Dermis microvascular lymphatic vessel endothelial cell (primary cell): ENCODE results near the gene IGF2BP1. TPM values are rescaled to one million over a fixed set of nuclear protein-coding genes. Genes with fewer than 3 reads are reported as not detected.
"Not testable (repeated sequence)": the region's sequence is repeated elsewhere in the genome, so short reads cannot be mapped to it uniquely, and the experiment has no call there.

Experiments used
- DNase-seq, 2 donors: peaks; one replicate each; pipeline versions ENCODE4 v3.0.0 to v3.0.0-alpha.2; 2010; ENCODE audit warnings: low read depth in 2 of 2
- total RNA-seq: library from RNA; depleted of rRNA; stranded (reverse); fragments of >200 nt; gene quantifications from 2 replicates; pipeline ENCODE4 v1.2.1, GENCODE V29; 2014

The IGF2BP1 gene
- total RNA-seq, 1 donor from 2014 or later = under 0.01 TPM

- no peak for DNase-seq
Measured at GRCh38 chr17:49018748-49019147, 21.6 kb downstream of the IGF2BP1 start.

- no peak for DNase-seq
Measured at GRCh38 chr17:49020609-49021008, 23.4 kb downstream of the IGF2BP1 start.

- no peak for DNase-seq
Measured at GRCh38 chr17:49021095-49021767, 24.0 kb downstream of the IGF2BP1 start.

- DNase-seq = no peak
Measured at GRCh38 chr17:49021768-49022103, 24.6 kb downstream of the IGF2BP1 start.

- peak; percentile 45 to 60 for DNase-seq
Measured at GRCh38 chr17:49022391-49022941, 25.3 kb downstream of the IGF2BP1 start.

- DNase-seq = no peak
Measured at GRCh38 chr17:49024523-49024922, 27.3 kb downstream of the IGF2BP1 start.

- DNase-seq = not testable (repeated sequence)
Measured at GRCh38 chr17:49026447-49026846, 29.3 kb downstream of the IGF2BP1 start.

GRCh38 chr17:49028271-49028670 is 31.1 kb downstream of the IGF2BP1 start:
- DNase-seq = no peak

- peak; percentile 31 to 88 for DNase-seq
Measured at GRCh38 chr17:49029801-49030200, 32.6 kb downstream of the IGF2BP1 start.

GRCh38 chr17:49031965-49032928 is 35.1 kb downstream of the IGF2BP1 start:
- peak; percentile 76 to 86 for DNase-seq

- DNase-seq = peak; percentile 51 to 69
Measured at GRCh38 chr17:49035470-49036269, 38.5 kb downstream of the IGF2BP1 start.

GRCh38 chr17:49036270-49036626 is 39.1 kb downstream of the IGF2BP1 start:
- DNase-seq = no peak

- no peak for DNase-seq
Measured at GRCh38 chr17:49038138-49038537, 41.0 kb downstream of the IGF2BP1 start.

- DNase-seq = no peak
Measured at GRCh38 chr17:49038544-49038943, 41.4 kb downstream of the IGF2BP1 start.

- not testable (repeated sequence) for DNase-seq
Measured at GRCh38 chr17:49039518-49039917, 42.3 kb downstream of the IGF2BP1 start.

GRCh38 chr17:49041527-49041926 is 44.3 kb downstream of the IGF2BP1 start:
- DNase-seq = no peak

- no peak for DNase-seq
Measured at GRCh38 chr17:49045376-49045775, 48.2 kb downstream of the IGF2BP1 start.

GRCh38 chr17:49046912-49047311 is 49.7 kb downstream of the IGF2BP1 start:
- DNase-seq = no peak

- DNase-seq = no peak
Measured at GRCh38 chr17:49049265-49049664, 52.1 kb downstream of the IGF2BP1 start.

GRCh38 chr17:49050611-49051010 is 53.4 kb downstream of the IGF2BP1 start:
- no peak for DNase-seq

- DNase-seq = no peak
Measured at GRCh38 chr17:49051269-49051668, 54.1 kb downstream of the IGF2BP1 start.
